AG09319 (cell line): Measurements from ENCODE around the gene SLIT1.

Experiments used
- DNase-seq: peaks from one replicate; pipeline ENCODE4 v3.0.0-alpha.2; 2010; ENCODE audit warnings: low read depth; ENCODE audit errors: extremely low read depth
- TF ChIP-seq, protein P1 (sequence below): IDR thresholded peaks from 2 replicates; pipeline ENCODE4 v1.5.1; 2011; ENCODE audit warnings: low read depth, mild to moderate bottlenecking, inconsistent platforms, low read length, moderate library complexity

Gene SLIT1

DNA sequence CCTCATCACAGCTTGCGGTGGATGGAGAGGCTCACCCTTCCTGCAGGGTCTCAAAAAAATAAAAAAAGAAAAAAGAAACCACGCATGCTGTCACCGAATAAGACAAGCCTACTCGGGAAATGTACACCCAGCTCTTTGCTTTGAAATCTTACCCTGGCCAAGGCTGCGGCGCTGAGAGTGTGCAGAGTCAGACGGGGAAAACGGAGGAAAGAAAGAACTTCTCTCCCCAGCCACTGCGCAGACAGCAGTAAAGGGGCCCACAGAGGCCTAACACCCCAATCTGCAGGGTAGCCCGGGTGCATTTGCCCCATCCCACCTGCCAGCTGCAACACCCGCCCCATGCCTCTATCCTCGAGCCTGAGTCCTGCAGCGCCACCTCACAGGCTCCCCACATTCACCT, 14.8 kb downstream of the SLIT1 start:
- TF ChIP-seq, protein P1, sequence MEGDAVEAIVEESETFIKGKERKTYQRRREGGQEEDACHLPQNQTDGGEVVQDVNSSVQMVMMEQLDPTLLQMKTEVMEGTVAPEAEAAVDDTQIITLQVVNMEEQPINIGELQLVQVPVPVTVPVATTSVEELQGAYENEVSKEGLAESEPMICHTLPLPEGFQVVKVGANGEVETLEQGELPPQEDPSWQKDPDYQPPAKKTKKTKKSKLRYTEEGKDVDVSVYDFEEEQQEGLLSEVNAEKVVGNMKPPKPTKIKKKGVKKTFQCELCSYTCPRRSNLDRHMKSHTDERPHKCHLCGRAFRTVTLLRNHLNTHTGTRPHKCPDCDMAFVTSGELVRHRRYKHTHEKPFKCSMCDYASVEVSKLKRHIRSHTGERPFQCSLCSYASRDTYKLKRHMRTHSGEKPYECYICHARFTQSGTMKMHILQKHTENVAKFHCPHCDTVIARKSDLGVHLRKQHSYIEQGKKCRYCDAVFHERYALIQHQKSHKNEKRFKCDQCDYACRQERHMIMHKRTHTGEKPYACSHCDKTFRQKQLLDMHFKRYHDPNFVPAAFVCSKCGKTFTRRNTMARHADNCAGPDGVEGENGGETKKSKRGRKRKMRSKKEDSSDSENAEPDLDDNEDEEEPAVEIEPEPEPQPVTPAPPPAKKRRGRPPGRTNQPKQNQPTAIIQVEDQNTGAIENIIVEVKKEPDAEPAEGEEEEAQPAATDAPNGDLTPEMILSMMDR: no peak
- DNase-seq: no peak

DNA sequence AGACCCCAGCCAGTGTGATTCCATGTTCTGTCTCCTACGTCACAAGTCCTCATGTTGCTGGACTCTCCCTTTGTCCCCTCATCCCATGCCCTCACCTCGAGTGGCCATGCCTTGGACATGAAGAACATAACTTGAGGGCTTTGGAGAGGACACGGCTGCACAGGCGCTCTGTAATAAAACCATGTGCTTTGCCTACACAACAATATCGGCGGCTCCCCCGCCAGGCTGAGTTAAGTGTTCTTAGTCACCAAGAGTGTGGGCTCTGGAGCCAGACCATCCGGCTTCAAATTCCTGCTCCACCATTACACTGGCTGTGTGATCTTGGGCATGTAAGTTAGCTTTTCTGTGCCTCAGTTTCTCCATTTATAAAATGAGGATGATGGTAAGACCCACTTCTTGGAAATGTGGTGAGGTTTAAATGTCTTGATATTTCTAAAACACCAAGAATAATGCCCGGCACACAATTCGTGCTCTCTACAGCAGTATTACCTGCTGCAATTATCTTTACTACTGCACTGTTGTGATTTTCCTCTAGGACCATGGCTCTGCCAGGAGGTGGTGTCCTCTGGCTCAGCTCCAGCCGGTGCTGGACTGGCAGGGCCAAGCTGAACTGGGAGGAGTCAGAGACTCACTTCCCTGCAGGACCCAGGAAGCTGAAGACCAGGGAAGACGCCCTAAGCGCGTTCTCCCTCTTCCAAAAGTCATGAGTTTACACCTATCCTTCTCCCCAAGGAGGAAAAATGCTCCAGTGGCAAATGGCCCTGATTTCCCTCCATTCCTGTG, 15.7 kb downstream of the SLIT1 start:
- no peak for DNase-seq
- TF ChIP-seq, protein P1: no peak

DNA sequence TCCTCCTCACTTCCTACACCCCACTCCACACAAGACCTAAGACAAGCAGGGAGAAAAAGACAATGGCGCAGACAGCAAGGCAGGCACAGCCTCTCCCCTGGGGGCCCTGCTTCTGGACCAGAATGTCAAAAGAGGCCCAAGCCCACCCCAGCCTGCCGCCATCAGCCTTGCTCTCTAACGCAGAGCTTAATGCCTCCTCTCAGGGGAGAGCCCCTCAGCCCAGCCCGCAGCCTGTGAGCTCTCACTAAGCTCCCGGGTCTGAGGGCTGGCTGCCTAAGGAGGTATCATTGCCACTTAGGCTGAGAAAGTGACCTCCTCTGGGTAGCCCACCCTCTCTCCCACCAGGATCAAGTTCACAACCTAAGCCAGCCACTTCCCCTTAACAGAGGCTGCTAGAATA, 16.7 kb downstream of the SLIT1 start:
- TF ChIP-seq, protein P1: no peak

DNA sequence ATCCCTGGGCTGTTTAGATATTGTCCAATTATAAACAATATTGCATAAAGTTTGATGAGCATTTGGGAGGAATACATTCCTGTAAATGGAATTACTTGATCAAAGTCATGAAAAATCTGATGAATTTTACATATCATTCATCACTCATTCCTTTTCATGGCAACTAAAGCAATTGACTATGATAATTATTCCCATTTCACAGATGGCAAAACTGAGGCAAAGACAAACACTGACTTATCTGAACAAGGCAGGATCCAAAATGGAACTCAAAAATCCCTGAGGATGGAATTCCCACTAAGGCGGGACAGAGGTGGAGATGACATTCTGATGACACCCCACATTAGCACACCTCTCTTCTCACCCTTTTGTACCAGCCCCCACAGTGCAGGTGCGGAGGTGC, 17.1 kb downstream of the SLIT1 start:
- DNase-seq: no peak
- TF ChIP-seq, protein P1: no peak

More for the DNA sequence above, 16.7 kb downstream of the SLIT1 start:
- DNase-seq: no peak

DNA sequence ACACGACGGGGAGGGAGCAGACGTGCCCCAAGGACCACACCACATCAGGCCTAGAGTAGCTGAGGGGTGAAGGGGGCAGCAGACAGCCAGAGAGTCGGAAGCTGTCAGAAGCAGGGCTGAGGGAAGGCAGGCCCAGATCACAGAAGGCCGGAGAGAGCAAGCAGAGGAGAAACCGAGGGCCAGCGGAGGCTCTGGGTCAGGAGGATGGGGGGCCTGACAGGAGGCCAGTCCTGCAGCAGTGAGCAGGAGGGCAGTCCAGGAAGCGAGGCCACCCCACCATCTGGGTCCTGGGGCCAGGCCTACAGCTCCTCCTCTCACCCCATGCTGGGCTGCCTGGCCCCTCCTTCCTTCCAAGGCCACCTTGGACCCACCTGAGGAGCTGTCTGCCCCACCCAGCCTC, 20.3 kb downstream of the SLIT1 start:
- TF ChIP-seq, protein P1: no peak
- DNase-seq: no peak

DNA sequence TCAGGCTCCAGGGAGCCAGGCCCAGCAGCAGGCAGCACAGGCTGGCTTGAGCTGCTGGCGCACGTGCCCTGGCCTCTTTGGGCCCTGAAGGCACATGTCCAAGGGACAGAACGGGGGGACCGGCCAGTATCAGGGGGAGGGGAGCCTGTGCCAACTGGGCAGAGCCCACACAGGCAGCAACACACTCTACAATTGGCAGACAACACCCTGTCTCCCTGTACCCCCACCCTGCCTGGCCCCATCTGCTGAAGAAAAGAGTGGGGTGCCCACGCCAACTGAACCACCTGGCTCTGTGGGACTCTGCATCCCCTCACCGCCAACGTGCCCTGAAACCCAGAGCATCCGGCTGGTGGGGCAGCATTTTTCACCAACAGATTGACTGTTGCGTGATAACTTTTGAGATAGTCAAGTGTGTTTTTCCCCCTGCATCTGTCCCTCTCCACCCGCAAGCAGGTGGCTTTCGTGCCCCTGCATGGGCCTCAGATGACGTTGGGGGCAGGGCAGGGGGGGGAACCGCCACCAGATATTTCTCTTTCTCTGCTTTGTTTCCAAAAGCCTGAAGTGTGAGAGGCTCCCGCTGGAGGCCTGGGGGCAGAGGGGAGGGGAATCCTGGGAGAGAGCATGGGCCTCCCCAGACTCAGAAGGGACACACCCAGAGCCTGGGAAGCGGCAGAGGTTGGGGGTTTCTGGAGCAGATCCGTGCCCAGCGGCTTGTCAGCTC, 21.8 kb downstream of the SLIT1 start:
- TF ChIP-seq, protein P1: no peak
- DNase-seq: no peak

DNA sequence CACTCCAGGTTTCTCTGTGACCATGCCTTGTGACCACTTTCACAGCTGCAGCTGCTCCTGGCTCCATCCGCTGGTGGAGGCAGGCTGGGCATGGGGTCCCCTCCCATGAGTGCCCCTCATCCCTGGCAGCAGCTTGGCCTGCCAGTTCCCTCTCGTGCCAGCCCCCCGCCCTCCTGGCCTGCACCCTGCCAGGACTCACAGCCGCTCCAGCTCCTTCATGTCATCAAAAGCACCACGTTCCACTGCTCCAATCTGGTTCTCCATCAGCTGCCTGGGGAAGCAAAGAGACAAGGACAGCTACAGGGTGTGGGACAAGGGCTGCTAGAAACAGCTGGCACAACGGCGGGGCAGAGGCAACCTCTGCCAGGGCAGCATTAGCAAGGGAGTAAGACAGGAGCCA, 22.6 kb downstream of the SLIT1 start:
- no peak for DNase-seq
- TF ChIP-seq, protein P1: no peak
